Uterus (tissue), 4 donors: ENCODE measurements around the gene MICAL2. TPM values are rescaled to one million over a fixed set of nuclear protein-coding genes. Genes with fewer than 3 reads are reported as not detected.

Experiments
- DNase-seq, 2 donors: peaks; one replicate each; pipeline ENCODE4 v3.0.0-alpha.2; 2019 to 2020
- H3K27ac ChIP-seq, 2 donors: fragments of 200-600 bp; sonication (generic); 1 replicate in 1 of 2; 2 replicates in 1 of 2; pipeline ENCODE4 v1.5.1; 2016 to 2018
- H3K27me3 ChIP-seq, 2 donors: fragments of 200-600 bp; sonication (generic); one replicate each; pipeline ENCODE4 v1.5.1; 2018 to 2019; ENCODE audit warnings: control low read depth in 1 of 2
- H3K36me3 ChIP-seq, 2 donors: fragments of 200-600 bp; sonication (generic); one replicate each; pipeline ENCODE4 v1.5.1; 2019; ENCODE audit warnings: control low read depth in 1 of 2
- H3K4me1 ChIP-seq, 2 donors: fragments of 200-600 bp; sonication (generic); one replicate each; pipeline ENCODE4 v1.5.1; 2018 to 2019; ENCODE audit warnings: control low read depth in 1 of 2
- H3K4me3 ChIP-seq, 2 donors: fragments of 200-600 bp; sonication (generic); 1 replicate in 1 of 2; 2 replicates in 1 of 2; pipeline ENCODE4 v1.5.1; 2018 to 2019; ENCODE audit warnings: mild to moderate bottlenecking in 1 of 2
- H3K9me3 ChIP-seq, 2 donors: fragments of 200-600 bp; sonication (generic); one replicate each; pipeline ENCODE4 v1.5.1; 2019; ENCODE audit warnings: control low read depth in 1 of 2
- CTCF ChIP-seq, 4 experiments: fragments of 200-600 bp in 2 of 4; fragments of 450-650 bp in 2 of 4; sonication (generic) in 2 of 4; IDR thresholded peaks; one replicate each; pipeline ENCODE4 v1.5.1; 2016 to 2019; ENCODE audit warnings: antibody characterized with exemption in 4 of 4, mild to moderate bottlenecking in 2 of 4, moderate library complexity in 1 of 4
- POLR2A ChIP-seq, 2 donors: fragments of 450-650 bp; IDR thresholded peaks; one replicate each; pipeline ENCODE4 v1.6.1; 2016; ENCODE audit warnings: antibody characterized with exemption in 2 of 2, mild to moderate bottlenecking in 1 of 2, moderate library complexity in 1 of 2
- intact Hi-C: fragments of 100-400 bp; cut with DNase I; formaldehyde crosslinking; loops from one replicate; pipeline ENCODE4 v1.15.1; 2023; ENCODE audit warnings: low total_unique reads
- total RNA-seq, 4 donors: library from RNA; depleted of rRNA in 3 of 4; stranded (reverse); fragments of >200 nt in 3 of 4; gene quantifications; one replicate each; pipeline versions ENCODE4 v1.1.0 to v1.2.4, GENCODE V29; 2014 to 2023
- donor health status: DM: yes; HTN: yes; CAD: no.

The MICAL2 gene
- total RNA-seq, 4 donors from 2014 or later, result 29.6 to 139 (median 53.1) TPM

GRCh38 chr11:12280838-12281565 is 170.6 kb downstream of the MICAL2 start:
- H3K4me1 ChIP-seq, result no peaks in the 10 kb centered on the region
- no peak overlapping the region for H3K4me3 ChIP-seq
- H3K27ac ChIP-seq, result no peak overlapping the region
- no peaks in the 10 kb centered on the region for H3K9me3 ChIP-seq
- DNase-seq, result no peak
- H3K36me3 ChIP-seq, result no peaks in the 10 kb centered on the region
- intact Hi-C loops, result loop anchor here (10.0 kb wide), 1 partner anchor 476 kb away; no protein-coding TSS in a partner anchor
- TF ChIP-seq CTCF (IDR thresholded peaks at IDR 0.05) (no peak), POLR2A (IDR thresholded peaks at IDR 0.05) (no peak)
- H3K27me3 ChIP-seq, result no peaks in the 10 kb centered on the region

- no peaks in the 10 kb centered on the region for H3K36me3 ChIP-seq
- no peak overlapping the region for H3K4me3 ChIP-seq
- no peaks in the 10 kb centered on the region for H3K9me3 ChIP-seq
- no peaks in the 10 kb centered on the region for H3K27me3 ChIP-seq
- peak; percentile 86 to 87 for DNase-seq
- intact Hi-C loops, result loop anchor here (10.0 kb wide), 1 partner anchor 477 kb away; no protein-coding TSS in a partner anchor
- TF ChIP-seq CTCF (IDR thresholded peaks at IDR 0.05) (peak; percentile 95 to 99 (median 98)), POLR2A (IDR thresholded peaks at IDR 0.05) (no peak)
- peaks cover 0 to 5% of the 10 kb centered on the region in 2 donors for H3K4me1 ChIP-seq
- H3K27ac ChIP-seq, result no peak overlapping the region
These were observed 171.4 kb downstream of the MICAL2 start for GRCh38 chr11:12281571-12282478.

- H3K27me3 ChIP-seq, result no peaks in the 10 kb centered on the region
- H3K27ac ChIP-seq, result no peak overlapping the region
- H3K36me3 ChIP-seq, result no peaks in the 10 kb centered on the region
- H3K4me1 ChIP-seq, result peaks cover 0 to 6% of the 10 kb centered on the region in 2 donors
- H3K4me3 ChIP-seq, result no peak overlapping the region
- TF ChIP-seq CTCF (IDR thresholded peaks at IDR 0.05) (no peak), POLR2A (IDR thresholded peaks at IDR 0.05) (no peak)
- intact Hi-C loops, result loop anchor here (10.0 kb wide), 1 partner anchor 478 kb away; no protein-coding TSS in a partner anchor
- no peak for DNase-seq
- no peaks in the 10 kb centered on the region for H3K9me3 ChIP-seq
These were observed 172.3 kb downstream of the MICAL2 start for GRCh38 chr11:12282676-12283075.

- H3K4me1 ChIP-seq, result peaks cover 0 to 6% of the 10 kb centered on the region in 2 donors
- no peak overlapping the region for H3K27ac ChIP-seq
- intact Hi-C loops, result loop anchor here (2.0 to 10.0 kb wide), 2 partner anchors 238 to 480 kb away; no protein-coding TSS in a partner anchor
- no peaks in the 10 kb centered on the region for H3K27me3 ChIP-seq
- H3K36me3 ChIP-seq, result no peaks in the 10 kb centered on the region
- no peak for TF ChIP-seq POLR2A (IDR thresholded peaks at IDR 0.05)
- no peak for TF ChIP-seq CTCF (IDR thresholded peaks at IDR 0.05)
- no peak for DNase-seq
- no peaks in the 10 kb centered on the region for H3K9me3 ChIP-seq
- no peak overlapping the region for H3K4me3 ChIP-seq
These were observed 174.1 kb downstream of the MICAL2 start for GRCh38 chr11:12284316-12285050.
